GM19372 (cell line): ENCODE measurements around the gene MYMK.
"Not testable (repeated sequence)": the region's sequence is repeated elsewhere in the genome, so short reads cannot be mapped to it uniquely, and the experiment has no call there.

Experiments
- ATAC-seq: cut with Tn5 transposase; IDR thresholded peaks from one replicate; pipeline ENCODE4 v1.9.1; 2021; ENCODE audit warnings: mild to moderate bottlenecking, low read depth, moderate library complexity; ENCODE audit not compliant: unreplicated experiment

The MYMK gene, protein sequence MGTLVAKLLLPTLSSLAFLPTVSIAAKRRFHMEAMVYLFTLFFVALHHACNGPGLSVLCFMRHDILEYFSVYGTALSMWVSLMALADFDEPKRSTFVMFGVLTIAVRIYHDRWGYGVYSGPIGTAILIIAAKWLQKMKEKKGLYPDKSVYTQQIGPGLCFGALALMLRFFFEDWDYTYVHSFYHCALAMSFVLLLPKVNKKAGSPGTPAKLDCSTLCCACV

GRCh38 chr9:133524679-133525228 lies at the start of gene MYMK:
Gene MYMK (minus strand): TSS chr9:133524959. CDS start chr9:133524844, 115 bp downstream.
- no peak for ATAC-seq

- no peak for ATAC-seq
Observed at GRCh38 chr9:133573791-133574515, 49.2 kb upstream of the MYMK start.

DNA sequence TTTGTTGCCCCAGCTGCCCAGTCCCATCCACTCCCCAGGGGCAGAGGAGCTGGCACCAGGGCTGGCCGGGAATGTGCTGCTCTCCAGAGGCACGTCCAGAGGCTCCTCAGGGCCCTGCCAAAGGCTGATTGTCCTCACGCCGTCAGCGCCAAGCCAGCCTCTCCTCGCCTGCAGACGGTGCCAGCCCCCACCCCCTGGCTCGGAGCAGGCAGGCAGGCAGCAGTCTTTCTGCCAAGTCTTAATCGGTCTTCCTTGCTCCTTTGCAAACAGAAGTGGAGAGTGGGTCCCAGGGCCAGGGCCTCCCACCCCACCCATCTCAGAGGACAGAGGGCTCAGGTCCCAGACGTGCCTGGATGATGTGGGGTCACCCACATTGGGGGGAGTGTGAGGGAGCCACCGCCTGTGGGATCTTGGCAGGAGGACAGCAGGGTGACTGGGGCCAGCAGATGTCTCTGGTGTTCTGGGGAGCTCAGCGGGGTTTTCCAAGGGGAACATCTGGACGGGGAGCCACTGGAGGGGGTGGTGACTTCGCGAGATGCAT lies 48.1 kb upstream of the MYMK start:
- no peak for ATAC-seq

DNA sequence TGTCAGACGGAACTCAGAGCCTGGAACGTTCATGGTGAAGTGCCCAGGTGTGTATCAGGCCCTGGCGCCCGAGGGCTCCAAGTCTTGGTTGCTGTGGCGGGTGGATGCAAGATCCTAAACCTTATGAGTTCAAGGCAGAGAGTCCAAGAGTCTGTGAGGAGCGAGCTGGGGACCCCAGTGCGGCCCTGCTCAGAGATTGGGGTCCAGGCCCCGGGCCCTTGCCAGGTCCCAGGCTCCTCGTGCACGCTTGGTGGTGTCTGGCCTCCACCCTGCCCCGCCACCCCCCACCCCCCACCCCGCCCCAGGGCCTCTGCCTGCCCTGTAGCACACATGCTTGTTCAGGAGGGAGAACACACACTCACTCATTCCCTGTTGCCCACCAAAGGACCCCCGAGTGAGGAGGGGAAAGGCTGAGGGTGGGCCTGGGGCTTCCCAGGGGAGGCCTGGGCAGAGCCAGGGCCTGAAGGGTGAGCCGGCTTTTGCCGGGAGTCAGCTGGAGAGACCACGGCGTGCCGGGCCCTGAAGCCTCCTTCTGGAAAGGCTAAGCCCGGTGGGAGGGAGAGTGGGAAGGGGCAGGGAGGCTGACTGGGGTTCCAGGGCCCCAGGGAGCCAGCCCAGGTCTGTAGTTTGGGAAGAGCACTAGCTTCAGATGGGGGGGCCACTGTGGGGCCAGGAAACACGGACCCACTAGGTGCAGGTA lies 47.3 kb upstream of the MYMK start:
- no peak for ATAC-seq

DNA sequence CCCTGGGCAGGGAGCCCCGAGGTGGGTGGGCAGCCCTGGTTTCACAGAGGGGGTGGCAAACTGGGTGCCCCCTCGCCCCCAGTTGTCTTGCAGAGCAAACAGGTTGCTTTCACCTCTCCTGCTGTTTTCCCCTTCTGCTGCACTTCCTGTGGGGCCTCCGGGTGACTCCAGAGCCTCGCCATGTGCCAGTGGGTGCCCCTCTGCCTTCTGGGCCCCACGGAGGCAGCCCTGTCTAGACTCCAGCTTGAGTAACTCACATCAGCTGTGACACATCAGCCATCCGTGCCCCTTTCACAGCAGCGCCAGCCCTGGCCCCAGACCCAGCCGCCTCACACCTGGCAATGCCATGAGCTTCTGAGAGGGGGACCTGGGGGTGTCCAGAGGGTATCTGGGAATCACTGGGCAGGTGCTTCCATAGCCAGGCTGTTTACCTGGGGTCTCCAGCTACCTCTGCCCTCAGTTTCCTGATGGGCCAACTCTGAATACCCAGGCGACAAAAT lies 46.7 kb upstream of the MYMK start:
- ATAC-seq: no peak

GRCh38 chr9:133570691-133571080 lies 45.9 kb upstream of the MYMK start:
- no peak for ATAC-seq

DNA sequence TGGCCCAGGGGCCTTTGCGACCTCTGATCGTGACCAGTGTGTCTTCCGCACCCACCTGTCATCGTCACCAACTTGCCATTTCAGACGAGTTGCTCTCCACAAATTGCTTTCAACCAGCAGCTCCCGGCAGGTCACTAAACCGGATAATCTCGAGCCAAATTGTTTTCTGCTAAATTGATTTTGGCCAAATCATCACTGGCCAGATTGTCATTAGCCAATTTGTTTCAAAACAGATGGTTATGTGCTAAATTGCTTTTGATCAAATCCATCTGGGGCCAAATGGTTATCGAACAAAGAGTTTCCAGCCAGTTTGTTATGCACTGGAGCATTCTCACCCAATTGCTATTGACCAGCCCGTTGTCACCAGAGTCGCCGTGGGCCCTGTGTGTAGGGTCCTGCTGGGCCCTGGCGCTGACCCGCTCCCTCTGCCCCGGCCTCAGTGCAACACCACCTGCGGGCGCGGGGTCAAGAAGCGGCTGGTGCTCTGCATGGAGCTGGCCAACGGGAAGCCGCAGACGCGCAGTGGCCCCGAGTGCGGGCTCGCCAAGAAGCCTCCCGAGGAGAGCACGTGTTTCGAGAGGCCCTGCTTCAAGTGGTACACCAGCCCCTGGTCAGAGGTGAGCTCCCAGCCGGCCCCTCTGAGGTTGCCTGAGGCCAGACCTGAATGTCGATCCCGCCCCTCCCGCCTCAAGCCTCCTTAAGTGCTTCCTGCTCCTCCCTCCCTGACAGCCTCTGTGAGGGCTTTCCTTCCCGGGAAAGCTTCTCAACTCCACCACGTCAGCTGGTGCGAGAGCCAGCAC lies 45.3 kb upstream of the MYMK start:
- no peak for ATAC-seq

DNA sequence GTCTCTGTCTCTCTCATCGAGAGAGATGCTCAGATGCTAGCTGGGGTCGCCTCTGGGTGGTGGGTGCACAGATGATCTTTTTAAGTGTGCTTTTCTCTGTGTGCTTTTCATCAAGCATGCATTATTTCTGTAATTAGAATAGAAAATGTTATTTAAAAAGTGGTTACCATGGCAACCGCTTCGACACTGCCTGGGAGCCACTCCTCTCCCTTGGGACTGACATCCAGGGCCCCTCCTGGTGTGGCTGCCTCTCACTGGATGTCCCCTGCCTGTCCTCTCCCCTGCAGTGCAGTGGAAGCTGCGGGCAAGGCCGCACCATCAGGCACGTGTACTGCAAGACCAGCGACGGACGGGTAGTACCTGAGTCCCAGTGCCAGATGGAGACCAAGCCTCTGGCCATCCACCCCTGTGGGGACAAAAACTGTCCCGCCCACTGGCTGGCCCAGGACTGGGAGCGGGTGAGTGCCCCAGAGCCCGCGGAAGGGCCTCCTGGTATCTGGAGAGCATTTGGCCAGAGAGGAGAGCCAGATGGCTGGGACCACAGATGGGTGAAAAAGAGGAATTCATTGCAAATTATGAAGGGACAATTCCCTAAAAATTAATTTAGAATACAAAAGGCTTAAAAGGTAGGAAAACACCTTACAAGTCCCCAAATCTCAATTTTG lies 44.5 kb upstream of the MYMK start:
- no peak for ATAC-seq

DNA sequence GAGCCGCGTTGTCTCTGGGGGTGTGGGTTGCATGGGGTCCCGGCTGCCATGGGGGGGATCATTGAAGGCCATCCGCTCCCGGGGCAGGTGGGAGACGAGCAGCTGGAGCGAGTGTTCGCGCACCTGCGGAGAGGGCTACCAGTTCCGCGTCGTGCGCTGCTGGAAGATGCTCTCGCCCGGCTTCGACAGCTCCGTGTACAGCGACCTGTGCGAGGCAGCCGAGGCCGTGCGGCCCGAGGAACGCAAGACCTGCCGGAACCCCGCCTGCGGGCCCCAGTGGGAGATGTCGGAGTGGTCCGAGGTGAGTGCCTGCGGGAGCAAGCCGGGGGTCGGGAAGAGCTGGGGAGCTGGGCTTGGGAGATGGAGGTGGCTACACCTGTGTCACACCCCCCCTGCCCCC lies 43.4 kb upstream of the MYMK start:
- ATAC-seq: no peak

- ATAC-seq: no peak
Observed at GRCh38 chr9:133566817-133567216, 42.1 kb upstream of the MYMK start.

- ATAC-seq: no peak
Observed at GRCh38 chr9:133566382-133566781, 41.6 kb upstream of the MYMK start.

DNA sequence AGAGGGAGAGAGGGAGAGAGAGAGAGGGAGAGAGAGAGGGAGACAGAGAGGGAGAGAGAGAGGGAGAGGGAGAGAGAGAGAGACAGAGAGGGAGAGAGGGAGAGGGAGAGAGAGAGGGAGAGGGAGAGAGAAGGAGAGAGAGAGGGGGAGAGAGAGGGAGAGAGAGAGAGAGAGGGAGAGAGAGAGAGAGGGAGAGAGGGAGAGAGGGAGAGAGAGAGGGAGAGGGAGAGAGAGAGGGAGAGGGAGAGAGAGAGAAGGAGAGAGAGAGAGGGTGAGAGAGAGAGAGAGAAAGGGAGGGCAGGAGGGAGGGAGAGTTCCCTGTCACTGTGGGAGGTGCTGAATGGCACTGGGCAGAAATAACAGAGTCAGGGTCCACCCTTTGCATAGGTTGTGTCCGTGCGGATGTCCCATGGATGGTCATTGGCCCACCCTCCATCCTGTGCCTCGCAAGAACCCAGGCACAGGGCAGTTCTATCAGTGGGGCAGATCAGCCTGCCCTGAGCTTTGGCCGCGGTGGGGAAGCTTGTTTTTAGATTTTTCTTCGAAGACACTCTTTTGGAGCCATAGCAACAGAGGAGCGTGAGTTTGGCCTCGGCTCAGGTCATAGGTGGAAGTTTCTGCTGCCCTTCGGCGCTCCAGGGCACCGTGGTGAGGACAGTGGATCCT lies 39.8 kb upstream of the MYMK start:
- ATAC-seq: no peak

DNA sequence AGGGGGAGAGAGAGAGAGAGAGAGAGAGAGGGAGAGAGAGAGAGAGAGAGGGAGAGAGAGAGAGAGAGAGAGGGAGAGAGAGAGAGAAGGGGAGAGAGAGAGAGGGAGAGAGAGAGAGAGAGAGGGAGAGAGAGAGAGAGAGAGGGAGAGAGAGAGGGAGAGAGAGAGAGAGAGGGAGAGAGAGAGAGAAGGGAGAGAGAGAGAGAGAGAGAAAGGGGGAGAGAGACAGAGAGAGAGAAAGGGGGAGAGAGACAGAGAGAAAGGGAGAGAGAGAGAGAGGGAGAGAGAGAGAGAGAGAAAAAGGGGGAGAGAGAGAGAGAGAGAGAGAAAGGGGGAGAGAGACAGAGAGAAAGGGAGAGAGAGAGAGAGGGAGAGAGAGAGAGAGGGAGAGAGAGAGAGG lies 39.1 kb upstream of the MYMK start:
- ATAC-seq: not testable (repeated sequence)

DNA sequence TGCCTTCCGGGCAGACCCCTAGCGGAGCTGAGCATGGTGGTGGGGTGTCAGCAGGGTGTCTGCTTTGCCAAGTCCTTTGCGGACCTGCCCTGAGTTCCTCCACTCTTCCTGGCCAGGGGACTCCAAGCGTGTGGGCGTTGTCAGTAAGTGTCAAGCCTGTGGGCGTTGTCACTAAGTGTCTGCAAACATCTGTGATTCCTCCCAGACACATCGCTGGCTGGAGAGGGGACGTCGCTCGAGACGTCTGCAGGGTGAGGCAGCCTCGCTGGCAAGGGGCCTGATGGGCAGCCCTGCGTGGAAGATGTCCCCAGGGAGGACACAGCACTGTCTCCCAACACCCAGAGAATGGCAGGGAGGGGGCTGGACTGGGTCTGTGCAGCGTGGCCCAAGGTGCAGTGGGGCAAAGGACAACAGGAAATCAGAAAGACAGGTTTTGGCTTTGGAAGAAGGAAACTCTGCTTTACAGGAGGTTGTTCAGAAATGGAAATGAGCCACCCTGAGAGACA lies 38.6 kb upstream of the MYMK start:
- no peak for ATAC-seq

DNA sequence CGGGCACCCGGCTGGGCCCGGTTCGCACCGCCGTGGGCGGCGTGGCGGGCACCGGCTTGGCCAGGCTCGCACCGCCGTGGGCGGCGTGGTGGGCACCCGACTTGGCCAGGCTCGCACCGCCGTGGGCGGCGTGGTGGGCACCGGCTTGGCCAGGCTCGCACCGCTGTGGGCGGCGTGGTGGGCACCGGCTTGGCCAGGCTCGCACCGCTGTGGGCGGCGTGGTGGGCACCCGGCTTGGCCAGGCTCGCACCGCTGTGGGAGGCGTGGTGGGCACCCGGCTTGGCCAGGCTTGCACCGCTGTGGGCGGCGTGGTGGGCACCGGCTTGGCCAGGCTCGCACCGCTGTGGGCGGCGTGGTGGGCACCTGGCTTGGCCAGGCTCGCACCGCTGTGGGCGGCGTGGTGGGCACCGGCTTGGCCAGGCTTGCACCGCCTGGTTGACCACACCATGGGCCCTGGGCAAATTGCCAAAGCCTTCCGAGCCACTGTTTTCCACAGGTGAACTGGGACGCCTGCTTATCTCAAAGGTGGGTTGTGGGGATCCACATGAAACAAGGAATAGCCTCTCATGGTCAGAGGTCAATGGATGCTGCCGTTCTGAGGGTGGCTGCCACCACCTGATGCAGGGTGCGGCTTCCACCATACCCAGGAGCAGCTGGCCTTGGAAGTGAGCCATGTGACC lies 38.0 kb upstream of the MYMK start:
- ATAC-seq: no peak

DNA sequence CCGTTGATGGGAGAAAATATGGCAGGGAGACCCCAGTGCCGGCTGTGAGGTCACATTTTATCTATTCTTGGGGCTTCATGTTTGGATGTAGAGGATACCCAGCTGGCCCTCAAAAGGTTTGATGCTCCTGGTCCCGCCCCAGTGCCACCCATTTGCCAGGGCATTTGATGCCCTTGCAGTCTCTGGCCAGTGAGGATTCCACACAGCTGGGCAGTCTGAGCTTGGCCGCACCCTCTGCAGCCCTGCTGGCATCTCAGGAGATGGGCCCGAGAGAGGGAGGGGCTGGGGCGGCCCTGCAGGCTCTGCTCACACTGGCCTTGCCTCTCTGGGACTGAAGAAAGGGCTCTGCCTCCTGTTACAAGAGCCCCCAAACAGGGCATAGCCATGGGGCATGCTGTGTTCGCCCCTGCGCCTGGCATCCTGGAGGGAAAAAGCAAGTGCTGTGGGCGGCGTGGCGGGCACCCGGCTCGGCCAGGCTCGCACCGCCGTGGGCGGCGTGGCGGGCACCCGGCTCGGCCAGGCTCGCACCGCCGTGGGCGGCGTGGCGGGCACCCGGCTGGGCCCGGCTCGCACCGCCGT lies 37.3 kb upstream of the MYMK start:
- no peak for ATAC-seq

DNA sequence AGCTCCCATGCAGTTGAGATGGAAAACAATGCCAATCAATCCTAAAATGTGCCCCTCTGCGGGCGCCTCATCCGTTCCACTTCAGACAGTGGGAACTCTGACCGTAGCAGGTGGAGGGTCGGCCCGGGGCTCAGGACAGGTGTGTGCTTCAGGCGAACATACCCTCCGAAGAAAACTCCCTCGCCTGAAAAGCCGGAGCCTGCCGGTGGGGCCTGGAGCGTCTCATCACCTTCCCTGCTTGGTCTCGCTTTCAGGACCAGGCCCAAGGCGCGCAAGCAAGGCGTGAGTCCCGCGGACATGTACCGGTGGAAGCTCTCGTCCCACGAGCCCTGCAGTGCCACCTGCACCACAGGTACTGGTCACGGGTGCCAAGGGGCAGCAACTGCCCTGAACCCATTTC lies 36.2 kb upstream of the MYMK start:
- no peak for ATAC-seq

DNA sequence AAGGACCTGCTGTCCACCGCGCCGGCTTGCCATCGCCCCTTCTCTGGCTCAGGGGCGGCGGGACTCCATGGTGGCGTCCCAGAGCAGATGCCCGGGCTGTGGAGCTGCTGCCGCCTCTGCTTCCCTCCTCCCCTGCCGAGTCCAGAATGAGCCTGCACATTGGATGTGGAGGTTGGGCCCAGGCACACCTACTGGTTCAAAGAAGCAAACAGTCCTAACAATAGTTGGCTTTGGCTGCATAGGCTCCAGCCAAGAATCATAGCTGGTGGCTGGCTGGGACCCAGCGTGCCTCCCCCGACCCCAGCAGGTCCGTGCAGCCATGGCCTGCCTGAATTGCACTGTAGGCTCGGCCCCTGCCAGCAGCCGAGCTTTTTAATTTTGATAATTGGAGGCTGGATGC lies 35.6 kb upstream of the MYMK start:
- no peak for ATAC-seq
